GM23338 (cell line): ENCODE measurements around the gene SEC14L1. TPM values are rescaled to one million over a fixed set of nuclear protein-coding genes. Genes with fewer than 3 reads are reported as not detected.

Source experiments
- ATAC-seq: fragments of 200-7000 bp; cut with Tn5 transposase; 3 replicates; pipeline ENCODE4 v1.9.1; 2020
- DNase-seq: peaks from one replicate; pipeline ENCODE4 v3.0.0-alpha.2; 2015; ENCODE audit warnings: low spot score
- H2AFZ ChIP-seq: fragments of 200-600 bp; sonication (generic); 2 replicates; pipeline ENCODE4 v1.8.0; 2016; ENCODE audit warnings: antibody characterized with exemption, mild to moderate bottlenecking, moderate library complexity
- H3F3A ChIP-seq: fragments of 200-600 bp; sonication (generic); replicated peaks from 2 replicates; pipeline ENCODE4 v1.8.0; 2017; ENCODE audit warnings: antibody characterized with exemption, mixed run types, low read depth
- H3K27ac ChIP-seq: fragments of 200-600 bp; sonication (generic); 2 replicates; pipeline ENCODE4 v1.6.1; 2016; ENCODE audit warnings: low read depth
- H3K27me3 ChIP-seq: fragments of 200-600 bp; sonication (generic); 2 replicates; pipeline ENCODE4 v1.8.0; 2016; ENCODE audit warnings: mild to moderate bottlenecking, mixed run types, moderate library complexity; ENCODE audit not compliant: insufficient read depth
- H3K36me3 ChIP-seq: fragments of 200-600 bp; sonication (generic); 2 replicates; pipeline ENCODE4 v1.8.0; 2016; ENCODE audit warnings: mild to moderate bottlenecking; ENCODE audit not compliant: insufficient read depth
- H3K4me1 ChIP-seq: fragments of 200-600 bp; sonication (generic); 2 replicates; pipeline ENCODE4 v1.8.0; 2016; ENCODE audit warnings: mild to moderate bottlenecking, moderate library complexity; ENCODE audit not compliant: insufficient read depth
- H3K4me2 ChIP-seq: fragments of 200-600 bp; sonication (generic); 2 replicates; pipeline ENCODE4 v1.7.1; 2017; ENCODE audit warnings: mixed run types
- H3K4me3 ChIP-seq: fragments of 200-600 bp; sonication (generic); 2 replicates; pipeline ENCODE4 v1.6.1; 2016; ENCODE audit warnings: mixed run types
- H3K79me2 ChIP-seq: fragments of 200-600 bp; sonication (generic); replicated peaks from 2 replicates; pipeline ENCODE4 v1.8.0; 2017; ENCODE audit warnings: mild to moderate bottlenecking; ENCODE audit not compliant: insufficient read depth
- H3K9me2 ChIP-seq: fragments of 200-600 bp; sonication (generic); 2 replicates; pipeline ENCODE4 v1.8.0; 2017; ENCODE audit not compliant: insufficient read depth
- H4K20me1 ChIP-seq: fragments of 200-600 bp; sonication (generic); replicated peaks from 2 replicates; pipeline ENCODE4 v1.8.0; 2017; ENCODE audit warnings: mild to moderate bottlenecking; ENCODE audit not compliant: insufficient read depth
- H3K27ac Mint-ChIP-seq: 2 replicates; pipeline ENCODE4 v1.8.0; 2020; ENCODE audit warnings: inconsistent platforms, mild to moderate bottlenecking, moderate library complexity, mixed read lengths
- H3K27me3 Mint-ChIP-seq: 3 replicates; pipeline ENCODE4 v1.8.0; 2022; ENCODE audit warnings: low read depth, mild to moderate bottlenecking, moderate library complexity, mixed read lengths, inconsistent platforms; ENCODE audit not compliant: insufficient read depth, poor library complexity
- H3K36me3 Mint-ChIP-seq: 3 replicates; pipeline ENCODE4 v1.8.0; 2021; ENCODE audit warnings: low read depth, mild to moderate bottlenecking, inconsistent platforms, moderate library complexity, mixed read lengths
- H3K4me1 Mint-ChIP-seq: 3 replicates; pipeline ENCODE4 v1.8.0; 2020; ENCODE audit warnings: mild to moderate bottlenecking, inconsistent platforms, mixed read lengths
- H3K4me3 Mint-ChIP-seq: 3 replicates; pipeline ENCODE4 v1.8.0; 2021; ENCODE audit warnings: moderate library complexity, mild to moderate bottlenecking, inconsistent platforms, mixed read lengths
- H3K9me3 Mint-ChIP-seq: 3 replicates; pipeline ENCODE4 v1.8.0; 2020; ENCODE audit warnings: moderate library complexity, mild to moderate bottlenecking, inconsistent platforms, mixed read lengths
- CREB1 ChIP-seq: fragments of 250-450 bp; sonication (Bioruptor Pico); IDR thresholded peaks from 2 replicates; pipeline ENCODE4 v1.5.0; 2020; ENCODE audit warnings: low read depth, mild to moderate bottlenecking, moderate library complexity
- EZH2 ChIP-seq: fragments of 200-600 bp; sonication (generic); IDR thresholded peaks from one replicate; pipeline ENCODE4 v1.8.0; 2017; ENCODE audit warnings: antibody characterized with exemption, mild to moderate bottlenecking, low read depth; ENCODE audit not compliant: unreplicated experiment
- EZH2phosphoT487 ChIP-seq: fragments of 200-600 bp; sonication (generic); IDR thresholded peaks from one replicate; pipeline ENCODE4 v1.8.1; 2018; ENCODE audit warnings: antibody characterized with exemption; ENCODE audit not compliant: unreplicated experiment
- POLR2AphosphoS5 ChIP-seq: IDR thresholded peaks from 2 replicates; pipeline ENCODE4 v1.6.1; 2016; ENCODE audit warnings: antibody characterized with exemption, low read depth
- STAT1 ChIP-seq: IDR thresholded peaks from one replicate; pipeline ENCODE4 v1.6.1; 2016; ENCODE audit warnings: antibody characterized with exemption; ENCODE audit not compliant: unreplicated experiment
- ZNF114 ChIP-seq: fragments of 250-450 bp; sonication (Bioruptor Pico); IDR thresholded peaks from 2 replicates; pipeline ENCODE4 v1.5.0; 2020; ENCODE audit warnings: mild to moderate bottlenecking, moderate library complexity
- ZNF331 ChIP-seq: fragments of 250-450 bp; sonication (Bioruptor Pico); IDR thresholded peaks from 2 replicates; pipeline ENCODE4 v1.5.0; 2020; ENCODE audit warnings: low read depth, mild to moderate bottlenecking, moderate library complexity
- long read RNA-seq: library from polyadenylated mRNA; unstranded; transcript quantifications from one replicate; pipeline ENCODE4 v2.0.0, GENCODE V29; 2020; ENCODE audit not compliant: unreplicated experiment
- polyA plus RNA-seq: library from polyadenylated mRNA; unstranded; fragments of >200 nt; fragmentation: Nextera tagmentation; extraction: Ambion mirVana; gene quantifications from 2 replicates; pipeline ENCODE4 v1.2.1, GENCODE V29; 2016
- total RNA-seq: library from RNA; depleted of rRNA; stranded (reverse); fragments of >200 nt; shearing (Covaris generic); gene quantifications from 2 replicates; pipeline ENCODE4 v1.2.3, GENCODE V29; 2014; rRNA removed
- TF ChIP-seq, protein P1 (sequence below): IDR thresholded peaks from 2 replicates; pipeline ENCODE4 v1.6.1; 2016; ENCODE audit warnings: antibody characterized with exemption
- TF ChIP-seq, protein P2 (sequence below): IDR thresholded peaks from one replicate; pipeline ENCODE4 v1.6.1; 2018; ENCODE audit warnings: antibody characterized with exemption; ENCODE audit not compliant: unreplicated experiment
- TF ChIP-seq, protein P3 (sequence below), 2 experiments: fragments of 200-600 bp in 1 of 2; sonication (generic) in 1 of 2; conservative IDR thresholded peaks; 2 replicates each; pipeline versions ENCODE4 v1.5.1 to v1.6.1; 2016 to 2017; ENCODE audit warnings: antibody characterized with exemption in 2 of 2, low read depth in 2 of 2, mild to moderate bottlenecking in 2 of 2, moderate library complexity in 1 of 2
- TF ChIP-seq, protein P4 (sequence below): fragments of 250-450 bp; sonication (Bioruptor Pico); IDR thresholded peaks from 2 replicates; pipeline ENCODE4 v1.5.0; 2020; ENCODE audit warnings: mild to moderate bottlenecking, moderate library complexity

SEC14L1 gene
- total RNA-seq (54.8 and 81.8 TPM in 2 replicates), polyA plus RNA-seq (26.8 and 32.3 TPM in 2 replicates)
- long read RNA-seq, full-length matches to known transcripts: 1 of 4 reads
- long read RNA-seq, partial matches to known transcripts: 3 of 4 reads
- long read RNA-seq, other reads (novel, unspliced or antisense): 0 of 4 reads

DNA sequence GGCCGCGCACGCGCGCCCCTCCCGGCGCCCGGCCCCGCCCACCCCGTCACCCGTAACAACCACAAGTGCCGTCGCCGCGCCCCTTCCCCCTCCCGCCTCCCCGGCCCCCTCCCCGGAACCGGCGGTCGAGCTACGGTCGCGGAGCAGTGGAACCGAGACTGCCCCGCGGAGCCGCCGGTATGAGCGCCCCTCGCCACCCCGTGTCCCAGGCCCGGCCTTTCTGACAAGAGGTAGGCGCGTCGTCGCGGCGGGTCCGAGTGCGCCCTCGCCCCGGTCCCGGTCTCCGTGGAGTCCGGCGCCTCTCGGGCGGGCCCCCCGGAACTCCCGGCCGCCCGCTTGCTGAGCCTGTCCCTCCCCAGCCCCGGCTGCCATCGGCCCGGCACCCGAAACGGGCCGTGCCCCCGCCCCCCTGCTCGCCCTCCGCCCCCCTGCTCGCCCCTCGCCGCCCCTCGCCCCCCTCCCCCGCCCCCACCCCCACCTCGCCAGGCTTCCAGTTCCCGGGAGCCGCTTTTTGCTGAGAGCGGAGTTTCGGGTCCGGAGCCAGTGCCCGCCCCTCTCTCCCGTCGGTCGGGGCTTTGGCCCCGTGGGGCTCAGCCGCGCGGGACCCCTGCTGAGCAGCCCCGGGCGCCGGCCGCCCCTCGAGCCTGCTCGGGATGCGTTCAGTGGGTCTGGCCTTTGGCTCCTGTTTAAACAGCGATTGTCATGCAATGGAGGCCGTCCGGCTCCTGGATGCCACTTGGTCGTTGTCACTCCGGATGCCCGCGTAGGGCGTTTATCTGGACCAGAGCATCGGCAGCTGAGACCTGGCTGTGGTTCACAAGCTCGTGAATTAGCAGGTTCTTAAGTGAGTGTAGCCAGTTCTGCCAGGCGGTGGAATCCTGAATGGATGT, at the start of gene SEC14L1:
SEC14L1 (plus strand) TSS at position 92 of the 890 bp plus-strand sequence. CDS start 2,628 bp downstream, outside the sequence.
- Histone ChIP-seq H3K9me2 (no peaks in the 10 kb centered on the region), H3K27me3 (no peaks in the 10 kb centered on the region), H3K4me3 (peak within 1 kb of the TSS; percentile 76), H3K79me2 (peaks cover 28% of the 10 kb centered on the region), H3K27ac (peak within 1 kb of the TSS; percentile 89), H3F3A (peaks cover 16% of the 10 kb centered on the region; the same call in 1 of the 2 replicates), H3K36me3 (peaks cover 20% of the 10 kb centered on the region; the same call in 1 of the 2 replicates), H3K4me2 (peak within 1 kb of the TSS; percentile 84), H3K4me1 (peaks cover 20% of the 10 kb centered on the region), H2AFZ (peak within 1 kb of the TSS; percentile 91), H4K20me1 (peaks cover 6% of the 10 kb centered on the region; the same call in 1 of the 2 replicates)
- Mint-ChIP-seq H3K27me3 (peaks cover 9% of the 10 kb centered on the region), H3K36me3 (peaks cover 32% of the 10 kb centered on the region), H3K4me3 (peak within 1 kb of the TSS; percentile 83), H3K27ac (peak within 1 kb of the TSS; percentile 74), H3K9me3 (peaks cover 30% of the 10 kb centered on the region), H3K4me1 (peaks cover 18% of the 10 kb centered on the region)
- ATAC-seq (peak; percentile 38), DNase-seq (peak; percentile 78)
- TF ChIP-seq, protein P1, sequence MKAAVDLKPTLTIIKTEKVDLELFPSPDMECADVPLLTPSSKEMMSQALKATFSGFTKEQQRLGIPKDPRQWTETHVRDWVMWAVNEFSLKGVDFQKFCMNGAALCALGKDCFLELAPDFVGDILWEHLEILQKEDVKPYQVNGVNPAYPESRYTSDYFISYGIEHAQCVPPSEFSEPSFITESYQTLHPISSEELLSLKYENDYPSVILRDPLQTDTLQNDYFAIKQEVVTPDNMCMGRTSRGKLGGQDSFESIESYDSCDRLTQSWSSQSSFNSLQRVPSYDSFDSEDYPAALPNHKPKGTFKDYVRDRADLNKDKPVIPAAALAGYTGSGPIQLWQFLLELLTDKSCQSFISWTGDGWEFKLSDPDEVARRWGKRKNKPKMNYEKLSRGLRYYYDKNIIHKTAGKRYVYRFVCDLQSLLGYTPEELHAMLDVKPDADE: no peak
- no peak for TF ChIP-seq ZNF114
- TF ChIP-seq POLR2AphosphoS5: no peak
- no peak for TF ChIP-seq EZH2
- TF ChIP-seq, protein P2, sequence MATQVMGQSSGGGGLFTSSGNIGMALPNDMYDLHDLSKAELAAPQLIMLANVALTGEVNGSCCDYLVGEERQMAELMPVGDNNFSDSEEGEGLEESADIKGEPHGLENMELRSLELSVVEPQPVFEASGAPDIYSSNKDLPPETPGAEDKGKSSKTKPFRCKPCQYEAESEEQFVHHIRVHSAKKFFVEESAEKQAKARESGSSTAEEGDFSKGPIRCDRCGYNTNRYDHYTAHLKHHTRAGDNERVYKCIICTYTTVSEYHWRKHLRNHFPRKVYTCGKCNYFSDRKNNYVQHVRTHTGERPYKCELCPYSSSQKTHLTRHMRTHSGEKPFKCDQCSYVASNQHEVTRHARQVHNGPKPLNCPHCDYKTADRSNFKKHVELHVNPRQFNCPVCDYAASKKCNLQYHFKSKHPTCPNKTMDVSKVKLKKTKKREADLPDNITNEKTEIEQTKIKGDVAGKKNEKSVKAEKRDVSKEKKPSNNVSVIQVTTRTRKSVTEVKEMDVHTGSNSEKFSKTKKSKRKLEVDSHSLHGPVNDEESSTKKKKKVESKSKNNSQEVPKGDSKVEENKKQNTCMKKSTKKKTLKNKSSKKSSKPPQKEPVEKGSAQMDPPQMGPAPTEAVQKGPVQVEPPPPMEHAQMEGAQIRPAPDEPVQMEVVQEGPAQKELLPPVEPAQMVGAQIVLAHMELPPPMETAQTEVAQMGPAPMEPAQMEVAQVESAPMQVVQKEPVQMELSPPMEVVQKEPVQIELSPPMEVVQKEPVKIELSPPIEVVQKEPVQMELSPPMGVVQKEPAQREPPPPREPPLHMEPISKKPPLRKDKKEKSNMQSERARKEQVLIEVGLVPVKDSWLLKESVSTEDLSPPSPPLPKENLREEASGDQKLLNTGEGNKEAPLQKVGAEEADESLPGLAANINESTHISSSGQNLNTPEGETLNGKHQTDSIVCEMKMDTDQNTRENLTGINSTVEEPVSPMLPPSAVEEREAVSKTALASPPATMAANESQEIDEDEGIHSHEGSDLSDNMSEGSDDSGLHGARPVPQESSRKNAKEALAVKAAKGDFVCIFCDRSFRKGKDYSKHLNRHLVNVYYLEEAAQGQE: no peak
- no peak for TF ChIP-seq EZH2phosphoT487
- TF ChIP-seq, protein P3, sequence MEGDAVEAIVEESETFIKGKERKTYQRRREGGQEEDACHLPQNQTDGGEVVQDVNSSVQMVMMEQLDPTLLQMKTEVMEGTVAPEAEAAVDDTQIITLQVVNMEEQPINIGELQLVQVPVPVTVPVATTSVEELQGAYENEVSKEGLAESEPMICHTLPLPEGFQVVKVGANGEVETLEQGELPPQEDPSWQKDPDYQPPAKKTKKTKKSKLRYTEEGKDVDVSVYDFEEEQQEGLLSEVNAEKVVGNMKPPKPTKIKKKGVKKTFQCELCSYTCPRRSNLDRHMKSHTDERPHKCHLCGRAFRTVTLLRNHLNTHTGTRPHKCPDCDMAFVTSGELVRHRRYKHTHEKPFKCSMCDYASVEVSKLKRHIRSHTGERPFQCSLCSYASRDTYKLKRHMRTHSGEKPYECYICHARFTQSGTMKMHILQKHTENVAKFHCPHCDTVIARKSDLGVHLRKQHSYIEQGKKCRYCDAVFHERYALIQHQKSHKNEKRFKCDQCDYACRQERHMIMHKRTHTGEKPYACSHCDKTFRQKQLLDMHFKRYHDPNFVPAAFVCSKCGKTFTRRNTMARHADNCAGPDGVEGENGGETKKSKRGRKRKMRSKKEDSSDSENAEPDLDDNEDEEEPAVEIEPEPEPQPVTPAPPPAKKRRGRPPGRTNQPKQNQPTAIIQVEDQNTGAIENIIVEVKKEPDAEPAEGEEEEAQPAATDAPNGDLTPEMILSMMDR (conservative IDR thresholded peaks at IDR 0.05; ENCODE audit: low read depth in 2 of 2): no peak
- TF ChIP-seq CREB1 (CRISPR knock-in tag): no peak
- TF ChIP-seq, protein P4, sequence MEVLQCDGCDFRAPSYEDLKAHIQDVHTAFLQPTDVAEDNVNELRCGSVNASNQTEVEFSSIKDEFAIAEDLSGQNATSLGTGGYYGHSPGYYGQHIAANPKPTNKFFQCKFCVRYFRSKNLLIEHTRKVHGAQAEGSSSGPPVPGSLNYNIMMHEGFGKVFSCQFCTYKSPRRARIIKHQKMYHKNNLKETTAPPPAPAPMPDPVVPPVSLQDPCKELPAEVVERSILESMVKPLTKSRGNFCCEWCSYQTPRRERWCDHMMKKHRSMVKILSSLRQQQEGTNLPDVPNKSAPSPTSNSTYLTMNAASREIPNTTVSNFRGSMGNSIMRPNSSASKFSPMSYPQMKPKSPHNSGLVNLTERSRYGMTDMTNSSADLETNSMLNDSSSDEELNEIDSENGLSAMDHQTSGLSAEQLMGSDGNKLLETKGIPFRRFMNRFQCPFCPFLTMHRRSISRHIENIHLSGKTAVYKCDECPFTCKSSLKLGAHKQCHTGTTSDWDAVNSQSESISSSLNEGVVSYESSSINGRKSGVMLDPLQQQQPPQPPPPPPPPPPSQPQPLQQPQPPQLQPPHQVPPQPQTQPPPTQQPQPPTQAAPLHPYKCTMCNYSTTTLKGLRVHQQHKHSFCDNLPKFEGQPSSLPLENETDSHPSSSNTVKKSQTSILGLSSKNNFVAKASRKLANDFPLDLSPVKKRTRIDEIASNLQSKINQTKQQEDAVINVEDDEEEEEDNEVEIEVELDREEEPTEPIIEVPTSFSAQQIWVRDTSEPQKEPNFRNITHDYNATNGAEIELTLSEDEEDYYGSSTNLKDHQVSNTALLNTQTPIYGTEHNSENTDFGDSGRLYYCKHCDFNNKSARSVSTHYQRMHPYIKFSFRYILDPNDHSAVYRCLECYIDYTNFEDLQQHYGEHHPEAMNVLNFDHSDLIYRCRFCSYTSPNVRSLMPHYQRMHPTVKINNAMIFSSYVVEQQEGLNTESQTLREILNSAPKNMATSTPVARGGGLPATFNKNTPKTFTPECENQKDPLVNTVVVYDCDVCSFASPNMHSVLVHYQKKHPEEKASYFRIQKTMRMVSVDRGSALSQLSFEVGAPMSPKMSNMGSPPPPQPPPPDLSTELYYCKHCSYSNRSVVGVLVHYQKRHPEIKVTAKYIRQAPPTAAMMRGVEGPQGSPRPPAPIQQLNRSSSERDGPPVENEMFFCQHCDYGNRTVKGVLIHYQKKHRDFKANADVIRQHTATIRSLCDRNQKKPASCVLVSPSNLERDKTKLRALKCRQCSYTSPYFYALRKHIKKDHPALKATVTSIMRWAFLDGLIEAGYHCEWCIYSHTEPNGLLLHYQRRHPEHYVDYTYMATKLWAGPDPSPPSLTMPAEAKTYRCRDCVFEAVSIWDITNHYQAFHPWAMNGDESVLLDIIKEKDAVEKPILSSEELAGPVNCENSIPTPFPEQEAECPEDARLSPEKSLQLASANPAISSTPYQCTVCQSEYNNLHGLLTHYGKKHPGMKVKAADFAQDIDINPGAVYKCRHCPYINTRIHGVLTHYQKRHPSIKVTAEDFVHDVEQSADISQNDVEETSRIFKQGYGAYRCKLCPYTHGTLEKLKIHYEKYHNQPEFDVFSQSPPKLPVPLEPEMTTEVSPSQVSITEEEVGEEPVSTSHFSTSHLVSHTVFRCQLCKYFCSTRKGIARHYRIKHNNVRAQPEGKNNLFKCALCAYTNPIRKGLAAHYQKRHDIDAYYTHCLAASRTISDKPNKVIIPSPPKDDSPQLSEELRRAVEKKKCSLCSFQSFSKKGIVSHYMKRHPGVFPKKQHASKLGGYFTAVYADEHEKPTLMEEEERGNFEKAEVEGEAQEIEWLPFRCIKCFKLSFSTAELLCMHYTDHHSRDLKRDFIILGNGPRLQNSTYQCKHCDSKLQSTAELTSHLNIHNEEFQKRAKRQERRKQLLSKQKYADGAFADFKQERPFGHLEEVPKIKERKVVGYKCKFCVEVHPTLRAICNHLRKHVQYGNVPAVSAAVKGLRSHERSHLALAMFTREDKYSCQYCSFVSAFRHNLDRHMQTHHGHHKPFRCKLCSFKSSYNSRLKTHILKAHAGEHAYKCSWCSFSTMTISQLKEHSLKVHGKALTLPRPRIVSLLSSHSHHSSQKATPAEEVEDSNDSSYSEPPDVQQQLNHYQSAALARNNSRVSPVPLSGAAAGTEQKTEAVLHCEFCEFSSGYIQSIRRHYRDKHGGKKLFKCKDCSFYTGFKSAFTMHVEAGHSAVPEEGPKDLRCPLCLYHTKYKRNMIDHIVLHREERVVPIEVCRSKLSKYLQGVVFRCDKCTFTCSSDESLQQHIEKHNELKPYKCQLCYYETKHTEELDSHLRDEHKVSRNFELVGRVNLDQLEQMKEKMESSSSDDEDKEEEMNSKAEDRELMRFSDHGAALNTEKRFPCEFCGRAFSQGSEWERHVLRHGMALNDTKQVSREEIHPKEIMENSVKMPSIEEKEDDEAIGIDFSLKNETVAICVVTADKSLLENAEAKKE (CRISPR knock-in tag): no peak
- TF ChIP-seq ZNF331: no peak
- TF ChIP-seq STAT1: no peak
